ENCODE measurements around the gene MSRB1.

DNA sequence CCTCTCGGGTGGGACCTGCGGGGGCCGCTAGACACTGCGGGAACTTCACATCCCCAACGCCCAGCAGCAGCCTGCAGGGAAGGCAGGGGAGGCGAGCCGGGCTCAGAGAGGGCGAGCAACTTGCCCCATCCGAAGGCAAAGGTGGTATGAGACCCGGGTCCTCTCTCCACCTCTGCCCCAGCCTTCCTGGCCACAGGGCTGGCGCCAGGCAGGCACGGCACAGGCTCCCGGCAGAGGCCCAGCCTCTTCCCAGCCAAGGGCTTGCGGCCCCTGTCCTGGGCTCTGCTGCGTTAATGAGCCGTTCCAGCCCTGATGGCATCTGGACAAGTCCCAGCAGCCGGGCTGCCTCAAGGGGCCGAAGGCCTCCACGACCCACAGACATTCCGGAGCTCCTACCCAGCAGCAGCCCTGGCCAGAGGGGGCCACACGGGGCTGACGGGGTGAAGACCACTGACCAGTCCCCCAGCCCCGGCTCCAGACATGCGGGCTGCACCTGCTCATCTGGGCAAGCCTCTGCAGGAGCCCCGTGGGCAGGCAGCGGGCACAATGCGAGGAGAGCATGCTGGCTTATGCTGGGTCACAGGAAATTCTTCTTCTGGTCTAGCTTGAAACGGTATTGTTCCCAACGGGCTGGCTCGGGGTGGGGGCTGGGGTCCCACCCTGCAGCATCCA is 23.5 kb downstream of the MSRB1 start:
- TF ChIP-seq, protein P1, sequence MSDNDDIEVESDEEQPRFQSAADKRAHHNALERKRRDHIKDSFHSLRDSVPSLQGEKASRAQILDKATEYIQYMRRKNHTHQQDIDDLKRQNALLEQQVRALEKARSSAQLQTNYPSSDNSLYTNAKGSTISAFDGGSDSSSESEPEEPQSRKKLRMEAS (IDR thresholded peaks at IDR 0.05): no peak
- no peak for TF ChIP-seq HDAC2 (IDR thresholded peaks at IDR 0.05)
- TF ChIP-seq BHLHE40 (IDR thresholded peaks at IDR 0.05; ENCODE audit: low read depth, low read length): no peak
- no peak for TF ChIP-seq POLR2AphosphoS2 (conservative IDR thresholded peaks at IDR 0.05; ENCODE audit: low read length)
- TF ChIP-seq, protein P2, sequence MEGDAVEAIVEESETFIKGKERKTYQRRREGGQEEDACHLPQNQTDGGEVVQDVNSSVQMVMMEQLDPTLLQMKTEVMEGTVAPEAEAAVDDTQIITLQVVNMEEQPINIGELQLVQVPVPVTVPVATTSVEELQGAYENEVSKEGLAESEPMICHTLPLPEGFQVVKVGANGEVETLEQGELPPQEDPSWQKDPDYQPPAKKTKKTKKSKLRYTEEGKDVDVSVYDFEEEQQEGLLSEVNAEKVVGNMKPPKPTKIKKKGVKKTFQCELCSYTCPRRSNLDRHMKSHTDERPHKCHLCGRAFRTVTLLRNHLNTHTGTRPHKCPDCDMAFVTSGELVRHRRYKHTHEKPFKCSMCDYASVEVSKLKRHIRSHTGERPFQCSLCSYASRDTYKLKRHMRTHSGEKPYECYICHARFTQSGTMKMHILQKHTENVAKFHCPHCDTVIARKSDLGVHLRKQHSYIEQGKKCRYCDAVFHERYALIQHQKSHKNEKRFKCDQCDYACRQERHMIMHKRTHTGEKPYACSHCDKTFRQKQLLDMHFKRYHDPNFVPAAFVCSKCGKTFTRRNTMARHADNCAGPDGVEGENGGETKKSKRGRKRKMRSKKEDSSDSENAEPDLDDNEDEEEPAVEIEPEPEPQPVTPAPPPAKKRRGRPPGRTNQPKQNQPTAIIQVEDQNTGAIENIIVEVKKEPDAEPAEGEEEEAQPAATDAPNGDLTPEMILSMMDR (IDR thresholded peaks at IDR 0.05): no peak
- TF ChIP-seq SMC3 (IDR thresholded peaks at IDR 0.05): no peak
- TF ChIP-seq POLR2A (IDR thresholded peaks at IDR 0.05; ENCODE audit: low read length): no peak
- TF ChIP-seq, protein P3, sequence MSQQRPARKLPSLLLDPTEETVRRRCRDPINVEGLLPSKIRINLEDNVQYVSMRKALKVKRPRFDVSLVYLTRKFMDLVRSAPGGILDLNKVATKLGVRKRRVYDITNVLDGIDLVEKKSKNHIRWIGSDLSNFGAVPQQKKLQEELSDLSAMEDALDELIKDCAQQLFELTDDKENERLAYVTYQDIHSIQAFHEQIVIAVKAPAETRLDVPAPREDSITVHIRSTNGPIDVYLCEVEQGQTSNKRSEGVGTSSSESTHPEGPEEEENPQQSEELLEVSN (IDR thresholded peaks at IDR 0.05; ENCODE audit: borderline replicate concordance, low read depth): no peak
- TF ChIP-seq SREBF2 (IDR thresholded peaks at IDR 0.05): no peak

All from A549 (cell line).